Measurements from ENCODE around the gene MLXIP. TPM values are rescaled to one million over a fixed set of nuclear protein-coding genes. Genes with fewer than 3 reads are reported as not detected.

The MLXIP gene
- total and polyA plus RNA-seq, 2 of the 4 experiments (the other 2 are of a cell fraction): 2.7 to 10.8 TPM

GRCh38 chr12:122043476-122043875 lies 35.1 kb upstream of the MLXIP start:
- CTCF ChIA-PET: no interaction called here
- in situ Hi-C loops (cut with MboI; ENCODE audit: low sequenced_read_pairs) (no loop called here), dilution Hi-C loops (cut with HindIII; ENCODE audit: low sequenced_read_pairs, unreplicated experiment) (no loop called here)

More at GRCh38 chr12:122043476-122043875, 35.1 kb upstream of the MLXIP start:
- Histone ChIP-seq H3K36me3 (ENCODE audit: control insufficient read depth, insufficient read depth, low read length) (peaks cover 18% of the 10 kb centered on the region), H3K9me1 (ENCODE audit: insufficient read depth, low read length) (no peaks in the 10 kb centered on the region), H3K9me3 (ENCODE audit: control insufficient read depth, insufficient read depth, low read length) (no peaks in the 10 kb centered on the region), H3K4me3 (ENCODE audit: insufficient read depth, low read depth, low read length) (no peak overlapping the region), H2BK20ac (ENCODE audit: low read depth, low read length) (no peak overlapping the region), H4K20me1 (ENCODE audit: insufficient read depth, low read length) (no peaks in the 10 kb centered on the region), H3K4me2 (ENCODE audit: low read depth, low read length) (no peak overlapping the region), H4K91ac (ENCODE audit: insufficient read depth, low read depth, low read length) (no peak overlapping the region), H3K23ac (ENCODE audit: low read depth, low read length) (no peak overlapping the region), H2AK9ac (replicated peaks; ENCODE audit: low read depth, low read length, poor library complexity) (no peak overlapping the region), H4K5ac (ENCODE audit: low read depth, low read length) (no peak overlapping the region), H3K18ac (ENCODE audit: low read depth, low read length) (no peak overlapping the region), H3K79me1 (ENCODE audit: low read depth in 1 of 2, low read length in 2 of 2) (peaks cover 0 to 4% of the 10 kb centered on the region in 2 experiments; a peak in 1 of 4 replicates), H3K27ac (ENCODE audit: insufficient read depth, low read length) (no peak overlapping the region), H2BK120ac (ENCODE audit: low read depth, low read length) (no peak overlapping the region), H2AK5ac (ENCODE audit: low read depth, low read length) (no peak overlapping the region), H3K4me1 (ENCODE audit: control insufficient read depth, insufficient read depth, low read length) (no peaks in the 10 kb centered on the region), H3K27me3 (ENCODE audit: control insufficient read depth, insufficient read depth, low read length) (no peaks in the 10 kb centered on the region), H2BK15ac (ENCODE audit: low read depth, low read length) (no peak overlapping the region), H3K56ac (ENCODE audit: extremely low read depth, insufficient read depth, low read length) (no peak overlapping the region), H3K14ac (replicated peaks; ENCODE audit: low read depth, low read length) (no peak overlapping the region), H2AFZ (replicated peaks; ENCODE audit: low read length, poor library complexity) (no peak overlapping the region), H4K8ac (ENCODE audit: low read depth in 2 of 2, low read length in 2 of 2) (no peak overlapping the region), H2BK5ac (ENCODE audit: low read depth, low read length, poor library complexity, severe bottlenecking) (no peak overlapping the region), H3K9ac (ENCODE audit: low read depth, low read length) (no peak overlapping the region), H3K4ac (ENCODE audit: low read depth, low read length) (no peak overlapping the region)
- no TSS peak for BruUV-seq (replicated peaks)
- intact Hi-C loops (cut with micrococcal nuclease): no loop called here
- TF ChIP-seq RCOR1 (IDR thresholded peaks at IDR 0.05; ENCODE audit: insufficient replicate concordance, low read length): no peak
- no peak for TF ChIP-seq MAFK (IDR thresholded peaks at IDR 0.05; ENCODE audit: low read depth, low read length)
- TF ChIP-seq MAZ (IDR thresholded peaks at IDR 0.05; ENCODE audit: borderline replicate concordance, low read depth, low read length): no peak
- no peak for TF ChIP-seq USF2 (IDR thresholded peaks at IDR 0.05; ENCODE audit: low read depth, low read length)
- no peak for TF ChIP-seq CEBPB (IDR thresholded peaks at IDR 0.05; ENCODE audit: low read depth, low read length)
- TF ChIP-seq RAD21 (IDR thresholded peaks at IDR 0.05; ENCODE audit: low read length): no peak
- TF ChIP-seq POLR2A (IDR thresholded peaks at IDR 0.05; ENCODE audit: low read depth, low read length): no peak
- TF ChIP-seq NFE2L2 (IDR thresholded peaks at IDR 0.05; ENCODE audit: low read depth, low read length): no peak
- TF ChIP-seq SMC3 (IDR thresholded peaks at IDR 0.05; ENCODE audit: low read depth, low read length): no peak
- no peak for TF ChIP-seq RFX5 (IDR thresholded peaks at IDR 0.05; ENCODE audit: low read depth, low read length)
- TF ChIP-seq ELK1 (IDR thresholded peaks at IDR 0.05; ENCODE audit: borderline replicate concordance, low read depth, low read length): no peak
- TF ChIP-seq BHLHE40 (IDR thresholded peaks at IDR 0.05; ENCODE audit: low read depth, low read length): no peak
- TF ChIP-seq FOS (IDR thresholded peaks at IDR 0.05; ENCODE audit: low read depth, low read length): no peak
- no peak for TF ChIP-seq CTCF (conservative IDR thresholded peaks at IDR 0.05; ENCODE audit: low read depth, low read length)
- no peak for TF ChIP-seq MXI1 (IDR thresholded peaks at IDR 0.05; ENCODE audit: borderline replicate concordance, low read depth, low read length)
- TF ChIP-seq CHD1 (IDR thresholded peaks at IDR 0.05; ENCODE audit: low read depth, low read length): no peak
- POLR2A ChIA-PET (ENCODE audit: unreplicated experiment): no interaction called here
- DNase-seq: no peak
- no peak for ATAC-seq (ENCODE audit: low read depth)
- 97% methylated on average over 7 of the region's 15 CpGs; no CpG with 5 or more reads in 1 of the 2 experiments for WGBS, 2 experiments (ENCODE audit: extremely low coverage in 2 of 2, insufficient read length in 1 of 2)

All from IMR-90 (cell line).